GM19452 (cell line): ENCODE results near the gene CCNF.

ENCODE experiments used
- ATAC-seq: cut with Tn5 transposase; IDR thresholded peaks from one replicate; pipeline ENCODE4 v1.9.1; 2021; ENCODE audit not compliant: unreplicated experiment

Gene CCNF

GRCh38 chr16:2499890-2500429 lies 70.7 kb downstream of the CCNF start:
- ATAC-seq, result no peak

- no peak for ATAC-seq
Observed at GRCh38 chr16:2500430-2500917, 71.2 kb downstream of the CCNF start.

GRCh38 chr16:2500918-2501750 lies 71.9 kb downstream of the CCNF start:
- no peak for ATAC-seq

GRCh38 chr16:2501946-2502895 lies 73.0 kb downstream of the CCNF start:
- ATAC-seq, result no peak

- ATAC-seq, result no peak
Observed at GRCh38 chr16:2505695-2506094, 76.4 kb downstream of the CCNF start.

GRCh38 chr16:2507052-2507659 lies 77.9 kb downstream of the CCNF start:
- ATAC-seq, result no peak

GRCh38 chr16:2507665-2508064 lies 78.4 kb downstream of the CCNF start:
- no peak for ATAC-seq
